HTERT RPE-1 (cell line): ENCODE data around the gene RUSC2.
"Not testable (repeated sequence)": the region's sequence is repeated elsewhere in the genome, so short reads cannot be mapped to it uniquely, and the experiment has no call there.

Experiments used
- in situ Hi-C: fragments of 300-500 bp; cut with MboI; formaldehyde crosslinking; loops from 4 replicates; pipeline ENCODE4 v1.14.3; 2020; ENCODE audit warnings: low sequenced_read_pairs

RUSC2 gene

DNA sequence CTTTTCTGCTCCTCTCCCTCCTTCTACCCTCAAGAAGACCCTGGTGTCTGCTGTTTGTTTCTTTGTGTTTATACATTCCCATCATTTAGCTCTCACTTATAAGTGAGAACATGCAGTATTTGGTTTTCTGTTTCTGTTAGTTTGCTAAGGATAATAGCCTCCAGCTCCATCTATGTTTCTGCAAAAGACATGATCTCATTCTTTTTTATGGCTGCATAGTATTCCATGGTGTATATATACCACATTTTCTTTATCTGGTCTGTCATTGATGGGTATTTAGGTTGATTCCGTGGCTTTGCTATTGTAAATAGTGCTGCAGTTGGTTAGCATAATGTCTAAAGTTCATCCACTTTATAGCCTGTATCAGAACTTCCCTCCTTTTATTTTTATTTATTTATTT lies 3.2 kb downstream of the RUSC2 start:
- in situ Hi-C loops, result not testable (repeated sequence)

DNA sequence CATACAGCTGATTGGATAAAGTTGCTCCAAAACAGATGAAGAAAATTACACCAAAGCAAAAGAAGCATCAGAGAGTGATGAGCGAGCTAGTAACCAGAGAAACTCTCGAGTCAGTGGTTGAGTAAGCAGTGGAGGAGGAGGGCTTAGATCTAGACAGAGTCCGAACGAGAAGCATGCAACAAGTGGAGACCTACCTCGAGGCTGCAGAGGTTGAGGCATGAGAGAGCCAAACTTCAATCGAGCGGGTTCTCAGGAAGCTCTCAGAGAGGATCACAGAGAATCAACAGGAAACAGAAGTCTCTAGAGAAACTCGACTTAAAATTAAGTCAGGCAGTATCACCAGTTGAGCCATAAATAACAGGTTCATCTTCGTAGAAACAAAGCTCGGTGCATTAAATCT lies 6.1 kb downstream of the RUSC2 start:
- in situ Hi-C loops, result no loop called here

GRCh38 chr9:35498245-35498644 lies 8.3 kb downstream of the RUSC2 start:
- in situ Hi-C loops, result not testable (repeated sequence)

GRCh38 chr9:35499029-35499700 lies 9.3 kb downstream of the RUSC2 start:
- in situ Hi-C loops, result no loop called here

- in situ Hi-C loops, result no loop called here
These were observed 9.8 kb downstream of the RUSC2 start for GRCh38 chr9:35499701-35500030.

GRCh38 chr9:35500130-35500748 lies 10.3 kb downstream of the RUSC2 start:
- in situ Hi-C loops, result no loop called here

DNA sequence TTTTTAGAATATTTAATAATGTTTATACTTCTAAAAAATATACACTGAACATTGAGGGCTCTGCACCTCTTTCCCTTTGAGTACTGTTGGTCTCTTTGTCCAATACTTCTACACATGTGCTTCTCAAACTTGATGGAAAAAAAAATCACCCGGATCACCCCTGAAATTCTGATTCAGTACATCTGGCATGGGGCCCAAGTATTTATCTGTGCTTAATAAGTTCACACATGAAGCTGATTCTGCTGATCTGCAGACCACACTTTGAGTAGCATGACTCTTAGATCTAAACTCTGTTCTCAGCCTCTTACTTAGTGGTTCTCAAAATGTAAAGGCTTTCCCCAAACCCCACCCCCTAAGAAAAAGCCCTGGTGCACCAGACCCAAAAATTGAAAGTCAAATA lies 12.0 kb downstream of the RUSC2 start:
- in situ Hi-C loops, result no loop called here

DNA sequence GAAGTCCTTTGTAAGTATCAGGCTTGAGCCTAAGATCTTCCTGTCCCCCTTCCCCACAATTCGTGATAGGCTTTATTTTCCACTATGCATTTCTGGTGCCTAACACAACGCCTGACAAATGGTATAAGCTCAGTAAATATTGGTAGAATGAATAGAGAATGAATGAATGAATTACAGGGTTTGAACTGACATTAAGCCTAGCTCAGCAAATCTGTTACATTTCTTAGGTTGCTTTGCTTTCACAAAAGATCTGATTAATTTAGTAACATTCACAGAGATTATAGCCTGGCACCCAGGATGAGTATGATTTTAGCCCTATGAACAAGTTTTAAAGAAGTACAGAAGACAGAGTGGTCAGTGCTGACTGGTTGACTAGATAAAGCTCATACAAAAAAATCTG lies 16.4 kb downstream of the RUSC2 start:
- in situ Hi-C loops, result no loop called here

- in situ Hi-C loops, result no loop called here
These were observed 18.2 kb downstream of the RUSC2 start for GRCh38 chr9:35508069-35508468.

DNA sequence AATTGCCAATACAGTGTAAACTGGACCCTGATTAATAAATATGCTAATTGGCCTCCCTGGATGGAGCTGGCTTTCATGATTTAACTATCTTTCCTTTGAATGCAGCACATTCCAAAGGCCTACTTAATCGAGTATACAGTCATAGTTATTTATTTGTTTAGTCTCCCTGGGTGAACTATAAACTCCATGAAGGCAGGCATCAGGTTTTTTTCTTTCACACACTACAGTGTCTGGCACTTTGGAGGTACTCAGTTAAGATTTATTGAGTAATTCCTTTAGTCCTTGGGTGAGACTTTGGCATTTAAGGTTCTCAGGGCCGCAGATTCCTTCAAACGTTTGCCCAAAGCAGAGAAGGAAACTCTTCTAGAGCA lies 20.5 kb downstream of the RUSC2 start:
- in situ Hi-C loops, result no loop called here

GRCh38 chr9:35510754-35511428 lies 21.0 kb downstream of the RUSC2 start:
- in situ Hi-C loops, result no loop called here

DNA sequence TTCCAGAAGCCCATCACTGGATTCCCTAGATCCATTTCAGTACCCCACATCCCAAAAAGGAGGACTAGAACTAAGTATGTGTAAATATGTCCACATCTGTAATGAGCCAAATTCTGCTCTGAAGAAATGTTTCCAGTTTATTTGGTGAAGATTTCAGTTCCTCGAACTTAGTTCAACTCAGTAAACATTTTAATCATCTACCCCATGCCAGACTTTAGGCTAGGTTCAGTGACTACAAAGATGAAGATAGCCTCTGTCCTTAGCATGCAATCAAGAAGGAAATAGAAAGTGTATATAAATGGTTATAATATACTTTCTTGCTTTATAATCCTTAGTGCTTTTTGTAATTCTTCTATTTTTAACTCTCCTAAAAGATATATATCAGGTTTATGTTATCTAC lies 21.5 kb downstream of the RUSC2 start:
- in situ Hi-C loops, result no loop called here

DNA sequence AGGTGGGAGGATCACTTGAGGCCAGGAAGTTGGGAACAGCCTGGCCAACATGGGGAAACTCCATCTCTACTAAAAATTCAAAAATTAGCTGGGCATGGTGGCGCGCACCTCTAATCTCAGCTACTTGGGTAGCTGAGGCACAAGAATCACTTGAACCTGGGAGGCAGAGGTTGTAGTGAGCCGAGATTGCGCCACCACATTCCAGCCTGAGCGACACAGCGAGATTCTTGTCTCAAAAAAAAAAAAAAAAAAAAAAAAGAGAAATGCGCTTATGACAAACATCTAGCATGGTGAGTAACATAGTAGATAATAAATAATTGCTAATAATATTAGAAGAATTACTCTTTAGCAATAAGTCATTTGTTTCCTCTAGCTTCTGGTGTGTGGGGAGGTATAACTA lies 25.9 kb downstream of the RUSC2 start:
- in situ Hi-C loops, result no loop called here

DNA sequence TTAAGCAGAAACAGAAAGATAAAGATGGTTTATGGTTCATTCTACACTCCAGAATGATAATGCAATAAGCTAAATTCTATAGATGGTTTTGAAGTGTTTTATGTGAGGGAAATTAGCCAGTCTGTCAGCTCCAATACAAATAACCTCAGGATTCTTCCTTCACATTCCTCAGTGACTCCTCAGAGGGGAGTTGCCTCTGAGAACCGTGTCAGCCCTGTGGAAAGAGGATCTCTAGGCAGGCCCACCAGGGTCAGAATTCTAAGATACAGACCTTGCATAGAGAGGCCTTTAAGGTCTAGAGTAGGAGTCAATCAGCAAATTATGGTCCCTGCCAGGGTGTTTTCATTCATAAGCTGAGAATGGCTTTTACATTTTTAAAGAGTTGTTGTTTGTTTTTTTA lies 26.6 kb downstream of the RUSC2 start:
- in situ Hi-C loops, result no loop called here

DNA sequence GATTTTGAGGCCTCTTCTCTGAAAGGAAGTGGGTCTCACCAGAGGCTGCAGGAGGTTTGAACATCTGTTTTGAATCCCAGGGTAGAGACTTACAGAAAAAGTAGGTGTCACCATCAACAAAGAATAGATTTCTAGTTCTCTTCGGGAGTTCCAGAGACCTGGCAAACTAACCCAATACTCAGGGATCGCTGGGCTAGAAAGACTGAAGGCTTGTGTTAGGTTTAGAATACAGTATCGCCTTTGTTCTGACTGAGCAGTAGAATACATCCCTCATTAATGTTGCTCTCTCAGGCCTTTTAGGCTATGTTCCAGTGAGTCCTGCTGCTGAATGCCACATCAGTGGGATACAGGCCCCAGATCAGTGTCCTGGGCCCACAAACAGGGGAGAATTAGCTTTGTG lies 27.2 kb downstream of the RUSC2 start:
- in situ Hi-C loops, result no loop called here

GRCh38 chr9:35517552-35518224 lies 27.8 kb downstream of the RUSC2 start:
- in situ Hi-C loops, result no loop called here

DNA sequence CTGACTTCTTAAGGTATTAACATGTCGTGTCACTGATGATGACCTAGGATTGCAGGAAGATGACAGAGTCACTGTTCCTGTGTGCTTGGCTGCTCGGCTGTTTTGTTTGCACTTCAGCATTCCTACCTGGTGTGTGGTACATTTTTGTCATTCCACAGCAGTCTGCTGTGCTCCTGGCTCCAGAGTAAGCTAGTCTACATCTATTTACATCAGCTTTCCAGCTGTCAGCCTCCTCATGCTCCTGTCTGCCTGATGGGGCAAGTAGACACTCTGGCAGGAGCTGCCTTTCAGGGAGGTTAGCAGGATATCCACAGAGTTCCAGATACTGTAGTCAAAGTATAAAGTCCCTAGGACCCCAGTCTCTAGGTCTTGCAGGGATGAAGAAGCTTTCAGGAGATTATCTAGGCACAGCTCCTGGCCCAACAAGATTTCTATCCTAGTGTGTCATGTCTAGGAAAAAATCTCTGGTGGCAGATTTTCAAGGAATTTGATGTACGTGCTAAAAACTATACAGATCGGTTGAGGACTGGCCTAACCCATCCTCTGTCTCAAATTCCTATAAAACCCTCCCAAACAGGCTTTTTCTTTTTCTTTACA lies 28.4 kb downstream of the RUSC2 start:
- in situ Hi-C loops, result no loop called here

- in situ Hi-C loops, result no loop called here
These were observed 29.2 kb downstream of the RUSC2 start for GRCh38 chr9:35518981-35519679.

DNA sequence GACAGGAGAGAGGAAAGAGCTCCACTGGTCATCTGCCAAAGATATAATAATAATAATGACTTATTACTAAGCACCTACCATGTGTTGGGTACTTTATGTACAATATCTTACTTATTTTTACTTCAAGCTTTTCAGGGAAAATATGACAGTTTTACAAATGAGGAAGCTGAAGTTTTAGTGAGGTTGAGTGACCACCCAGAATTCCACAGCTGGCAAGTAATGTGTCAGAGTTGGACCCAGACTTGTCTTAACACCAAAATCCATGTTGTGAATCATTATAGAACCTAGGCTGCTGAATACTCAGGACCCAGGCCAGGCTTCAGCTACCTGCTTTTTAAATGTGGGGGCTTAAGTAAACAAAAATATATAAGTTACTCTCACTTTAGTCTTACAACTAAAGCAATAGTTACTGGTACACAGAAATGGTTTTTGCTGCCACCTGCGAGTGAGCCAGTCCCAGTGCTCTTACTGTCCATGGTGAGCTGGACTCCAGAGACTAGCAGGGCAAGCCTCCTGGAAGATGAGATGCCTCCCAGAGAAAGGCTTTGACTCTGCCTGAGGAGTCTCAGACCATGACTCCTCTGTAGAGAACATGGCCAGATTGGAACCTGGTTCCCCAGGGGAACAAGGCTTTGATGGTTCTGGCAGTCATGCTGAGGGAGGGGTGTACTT lies 29.9 kb downstream of the RUSC2 start:
- in situ Hi-C loops, result no loop called here

DNA sequence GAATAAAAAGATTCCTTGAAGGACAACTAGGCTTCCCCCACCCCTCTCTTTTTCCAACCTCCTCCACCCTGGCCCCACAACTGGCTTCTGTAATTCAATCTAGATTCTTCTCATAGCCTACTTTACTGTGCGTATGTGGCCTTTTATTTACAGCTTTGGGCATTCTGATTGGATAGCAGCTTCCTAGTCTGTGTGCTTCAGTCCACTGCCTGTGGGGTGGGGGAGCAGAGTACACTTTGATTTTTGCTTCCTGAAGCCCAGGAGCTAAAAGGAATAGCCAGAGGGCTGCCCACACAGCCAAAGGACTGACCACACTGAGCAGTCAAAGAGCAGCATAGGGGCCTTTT lies 30.4 kb downstream of the RUSC2 start:
- in situ Hi-C loops, result no loop called here

DNA sequence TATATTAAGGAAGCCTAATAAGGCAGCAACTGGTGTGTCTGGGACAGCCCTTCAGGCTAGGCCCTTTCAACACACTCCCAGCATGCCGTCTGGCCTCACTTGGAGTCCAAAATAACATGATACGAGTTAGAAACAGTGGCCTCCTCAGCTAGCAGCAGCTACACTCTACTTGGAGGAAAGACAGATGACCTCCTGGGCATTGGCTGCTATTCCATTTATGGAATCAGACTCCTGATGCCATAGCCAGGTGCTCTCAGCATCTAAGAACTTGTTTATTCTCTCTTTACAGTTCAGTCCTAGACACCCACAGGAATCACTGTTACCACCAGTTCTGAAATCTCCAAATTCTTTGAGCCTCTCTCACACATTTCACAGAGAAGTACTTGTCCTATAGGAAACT lies 31.8 kb downstream of the RUSC2 start:
- in situ Hi-C loops, result no loop called here
